Measurements from ENCODE around the gene WNK4.

WNK4 gene

DNA sequence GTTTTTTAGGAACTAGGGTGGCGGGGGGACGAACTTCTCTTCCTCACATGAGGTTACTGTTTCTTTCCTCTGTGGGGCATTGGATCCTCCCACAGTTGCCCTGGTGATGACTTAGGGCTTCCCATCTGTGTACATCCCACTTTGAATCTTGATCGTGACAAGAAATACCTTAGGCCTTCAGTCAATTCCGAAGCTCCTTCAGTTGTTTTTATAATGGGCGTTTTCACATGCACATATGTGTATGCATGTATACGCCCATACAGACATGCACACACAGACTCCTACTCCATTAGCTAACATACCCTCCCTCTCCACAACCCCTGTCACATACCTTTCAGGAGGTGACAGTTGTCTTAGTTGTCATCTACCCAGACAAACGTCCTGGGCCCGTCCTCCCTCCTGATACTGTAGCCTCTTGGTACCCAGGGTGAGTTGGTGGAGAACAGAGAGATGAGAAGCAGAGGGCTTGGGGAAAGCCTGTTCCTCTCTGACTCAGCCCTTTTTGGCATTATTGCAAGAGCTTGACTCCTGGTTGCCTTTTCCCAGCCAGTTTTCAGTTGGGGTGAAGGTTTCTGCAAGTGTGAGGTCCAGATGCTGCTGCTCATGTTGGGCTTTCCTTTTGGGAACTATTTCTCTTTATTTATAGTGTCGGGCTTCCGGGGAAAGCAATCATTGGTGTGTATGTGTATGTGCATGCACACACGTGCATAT, 61.7 kb downstream of the WNK4 start:
- no peak for DNase-seq (ENCODE audit: low read depth)

DNA sequence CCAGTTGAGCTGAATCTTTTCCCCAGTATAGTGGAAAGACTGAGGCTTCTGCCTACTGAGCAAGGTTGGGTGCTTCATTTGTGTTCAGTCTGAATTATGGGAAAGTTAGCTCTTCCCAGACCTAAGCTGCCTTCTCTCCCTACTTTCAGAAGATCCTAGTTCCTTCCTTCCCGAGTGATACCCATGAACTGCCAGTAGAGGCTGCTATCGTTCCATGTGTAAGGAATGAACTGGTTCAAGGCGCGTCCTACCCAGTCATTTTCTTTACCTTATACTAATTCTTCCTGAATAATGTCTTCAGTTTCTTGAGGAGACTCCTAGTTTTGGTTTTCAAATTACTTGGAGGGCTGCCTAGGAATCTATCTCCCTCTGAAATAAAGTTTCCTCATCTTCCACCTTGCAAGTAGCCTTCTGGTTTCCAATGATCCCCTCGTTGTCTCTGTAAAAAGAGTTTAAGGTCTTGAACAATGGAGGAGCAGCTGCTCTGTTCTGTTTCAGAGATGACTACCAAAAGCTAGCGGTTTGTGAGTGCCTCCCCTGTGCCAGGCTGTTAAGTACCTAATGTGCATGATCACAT, 63.0 kb downstream of the WNK4 start:
- DNase-seq (ENCODE audit: low read depth) = peak; percentile 66

DNA sequence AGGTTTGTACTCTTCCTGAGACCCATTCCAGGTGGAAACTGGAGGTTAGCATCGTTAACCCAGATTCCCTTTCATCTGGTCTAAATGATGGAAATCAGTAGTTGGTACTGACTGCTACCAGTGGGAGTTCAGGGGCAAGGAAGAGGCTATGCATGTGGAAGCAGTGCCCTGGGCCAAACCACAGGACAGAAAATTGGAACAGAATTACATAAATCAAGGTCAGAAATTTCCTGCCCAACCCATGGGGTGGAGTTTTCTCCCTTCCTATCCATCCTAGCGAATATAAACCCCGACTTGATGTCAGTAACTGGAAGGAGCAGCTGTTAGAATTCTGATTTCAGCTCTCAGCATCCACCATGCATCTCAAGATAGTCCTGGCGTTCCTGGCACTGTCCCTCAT, 63.9 kb downstream of the WNK4 start, which contains the start of gene AOC2:
TSS of gene AOC2 (plus strand) at position 310 of the 400 bp plus-strand sequence. CDS start at position 357, 47 bp downstream.
- DNase-seq (ENCODE audit: low read depth) = peak; percentile 27

DNA sequence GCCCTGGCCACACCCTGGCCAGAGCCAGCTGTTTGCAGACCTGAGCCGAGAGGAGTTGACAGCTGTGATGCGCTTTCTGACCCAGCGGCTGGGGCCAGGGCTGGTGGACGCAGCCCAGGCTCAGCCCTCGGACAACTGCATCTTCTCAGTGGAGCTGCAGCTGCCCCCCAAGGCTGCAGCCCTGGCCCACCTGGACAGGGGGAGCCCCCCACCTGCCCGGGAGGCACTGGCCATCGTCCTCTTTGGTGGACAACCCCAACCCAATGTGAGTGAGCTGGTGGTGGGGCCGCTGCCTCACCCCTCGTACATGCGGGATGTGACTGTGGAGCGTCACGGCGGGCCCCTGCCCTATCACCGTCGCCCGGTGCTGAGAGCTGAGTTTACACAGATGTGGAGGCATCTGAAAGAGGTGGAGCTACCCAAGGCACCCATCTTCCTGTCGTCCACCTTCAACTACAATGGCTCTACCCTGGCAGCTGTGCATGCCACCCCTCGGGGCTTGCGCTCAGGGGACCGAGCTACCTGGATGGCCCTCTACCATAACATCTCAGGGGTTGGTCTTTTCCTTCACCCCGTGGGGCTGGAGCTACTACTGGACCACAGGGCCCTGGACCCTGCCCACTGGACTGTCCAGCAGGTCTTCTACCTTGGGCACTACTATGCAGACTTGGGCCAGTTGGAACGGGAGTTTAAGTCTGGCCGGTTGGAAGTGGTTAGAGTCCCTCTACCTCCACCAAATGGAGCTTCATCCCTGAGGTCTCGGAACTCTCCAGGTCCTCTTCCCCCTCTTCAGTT, 64.5 kb downstream of the WNK4 start:
- DNase-seq (ENCODE audit: low read depth) = no peak

DNA sequence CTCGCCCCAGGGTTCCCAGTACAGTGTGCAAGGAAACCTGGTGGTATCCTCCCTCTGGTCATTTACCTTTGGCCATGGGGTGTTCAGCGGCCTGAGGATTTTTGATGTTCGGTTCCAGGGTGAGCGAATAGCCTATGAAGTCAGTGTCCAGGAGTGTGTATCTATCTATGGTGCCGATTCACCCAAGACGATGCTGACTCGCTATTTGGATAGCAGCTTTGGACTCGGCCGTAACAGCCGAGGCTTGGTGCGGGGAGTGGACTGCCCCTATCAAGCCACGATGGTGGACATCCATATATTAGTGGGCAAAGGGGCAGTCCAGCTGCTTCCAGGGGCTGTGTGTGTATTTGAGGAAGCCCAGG, 65.1 kb downstream of the WNK4 start:
- no peak for DNase-seq (ENCODE audit: low read depth)

DNA sequence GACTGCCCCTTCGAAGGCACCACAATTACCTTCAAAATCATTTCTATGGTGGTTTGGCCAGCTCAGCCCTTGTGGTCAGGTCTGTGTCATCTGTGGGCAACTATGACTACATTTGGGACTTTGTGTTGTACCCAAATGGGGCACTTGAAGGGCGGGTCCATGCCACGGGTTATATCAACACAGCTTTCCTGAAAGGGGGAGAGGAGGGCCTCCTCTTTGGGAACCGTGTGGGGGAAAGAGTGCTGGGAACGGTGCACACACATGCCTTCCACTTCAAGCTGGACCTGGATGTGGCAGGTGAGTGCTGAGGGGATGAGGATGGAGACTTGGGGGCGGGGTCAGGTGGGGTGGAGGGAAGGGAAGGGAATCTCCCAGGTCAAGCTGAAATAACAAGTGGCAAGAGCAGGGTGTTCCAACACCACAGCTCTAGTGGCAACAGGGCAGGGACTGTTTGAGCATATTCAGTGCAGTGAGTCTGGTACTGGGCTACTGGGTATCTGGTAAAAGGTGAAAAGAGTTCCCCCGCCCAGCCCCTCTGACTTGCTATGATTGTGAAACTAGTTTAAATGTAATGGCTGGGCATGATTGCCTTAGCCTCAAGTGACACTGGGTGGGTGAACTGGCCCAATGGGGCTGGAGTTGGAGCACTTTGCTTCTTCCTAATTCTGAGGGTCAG, 65.6 kb downstream of the WNK4 start:
- DNase-seq (ENCODE audit: low read depth) = no peak

All from amniotic epithelial cell (primary cell).